NCI-H446 (cell line): Measurements from ENCODE around the gene GALNT9.
"Not testable (repeated sequence)": the region's sequence is repeated elsewhere in the genome, so short reads cannot be mapped to it uniquely, and the experiment has no call there.

Experiments used
- DNase-seq, 2 experiments: peaks; one replicate each; lab custom pipeline; 2025; lab: John Stamatoyannopoulos, UW

Gene GALNT9

GRCh38 chr12:132329036-132329719 lies at the start of gene GALNT9:
TSS of gene GALNT9 (minus strand) at chr12:132329589. CDS start at chr12:132329203, 386 bp downstream.
- DNase-seq = no peak

- not testable (repeated sequence) for DNase-seq
Observed at GRCh38 chr12:132379057-132379456, 49.7 kb upstream of the GALNT9 start.

- DNase-seq = no peak
Observed at GRCh38 chr12:132377147-132377546, 47.8 kb upstream of the GALNT9 start.

- DNase-seq = no peak
Observed at GRCh38 chr12:132376464-132376830, 47.1 kb upstream of the GALNT9 start.

GRCh38 chr12:132375747-132376463 lies 46.5 kb upstream of the GALNT9 start:
- no peak for DNase-seq

- no peak for DNase-seq
Observed at GRCh38 chr12:132374612-132375445, 45.4 kb upstream of the GALNT9 start.

- no peak for DNase-seq
Observed at GRCh38 chr12:132373901-132374611, 44.7 kb upstream of the GALNT9 start.

- DNase-seq = no peak
Observed at GRCh38 chr12:132367852-132368251, 38.5 kb upstream of the GALNT9 start.

GRCh38 chr12:132367071-132367851 lies 37.9 kb upstream of the GALNT9 start:
- no peak for DNase-seq

GRCh38 chr12:132366341-132366861 lies 37.0 kb upstream of the GALNT9 start:
- no peak for DNase-seq

- no peak for DNase-seq
Observed at GRCh38 chr12:132365226-132365625, 35.8 kb upstream of the GALNT9 start.

- no peak for DNase-seq
Observed at GRCh38 chr12:132364348-132364902, 35.0 kb upstream of the GALNT9 start.

GRCh38 chr12:132363661-132364347 lies 34.4 kb upstream of the GALNT9 start:
- DNase-seq = no peak

GRCh38 chr12:132362996-132363660 lies 33.7 kb upstream of the GALNT9 start:
- DNase-seq = no peak

GRCh38 chr12:132360906-132361777 lies 31.8 kb upstream of the GALNT9 start:
- no peak for DNase-seq

- DNase-seq = no peak
Observed at GRCh38 chr12:132360410-132360809, 31.0 kb upstream of the GALNT9 start.

GRCh38 chr12:132359971-132360370 lies 30.6 kb upstream of the GALNT9 start:
- no peak for DNase-seq

GRCh38 chr12:132359551-132359950 lies 30.2 kb upstream of the GALNT9 start:
- DNase-seq = no peak
